Body of pancreas (tissue), 4 donors: ENCODE measurements around the gene FLCN.

Experiments used
- CTCF ChIP-seq, 7 experiments: fragments of 450-650 bp in 4 of 7; fragments of 200-600 bp in 3 of 7; sonication (generic) in 3 of 7; IDR thresholded peaks; one replicate each; pipeline ENCODE4 v1.5.1; 2016 to 2019; ENCODE audit warnings: antibody characterized with exemption in 7 of 7
- POLR2A ChIP-seq, 3 donors: fragments of 450-650 bp; IDR thresholded peaks; one replicate each; pipeline ENCODE4 v1.6.1; 2016; ENCODE audit warnings: antibody characterized with exemption in 3 of 3, mild to moderate bottlenecking in 2 of 3

DNA sequence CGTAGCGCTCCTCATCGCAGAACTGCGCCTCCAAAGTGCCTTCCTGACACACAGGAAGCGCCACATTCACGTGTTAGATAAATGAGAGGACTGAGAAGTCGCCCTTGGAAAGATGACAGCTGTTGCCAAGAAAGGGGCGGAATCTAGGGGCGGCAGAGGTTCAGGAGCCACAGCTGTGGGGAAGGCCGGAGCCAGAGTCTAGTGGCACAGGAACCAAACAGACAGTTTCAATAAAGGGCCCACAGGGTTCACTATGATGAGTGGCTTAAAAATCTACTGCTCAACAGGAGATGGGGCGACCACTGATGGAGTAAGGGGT, 4.7 kb downstream of the FLCN start:
- no peak for TF ChIP-seq CTCF (IDR thresholded peaks at IDR 0.05)
- TF ChIP-seq POLR2A (IDR thresholded peaks at IDR 0.05), result no peak
